Heart right ventricle (tissue), 16 donors: Measurements from ENCODE around the gene NIPA2. TPM values are rescaled to one million over a fixed set of nuclear protein-coding genes. Genes with fewer than 3 reads are reported as not detected.

ENCODE experiments used
- ATAC-seq, 8 donors: fragments of 200-7000 bp; cut with Tn5 transposase; one replicate each; pipeline ENCODE4 v1.9.1; 2020; ENCODE audit warnings: mild to moderate bottlenecking in 8 of 8, moderate library complexity in 8 of 8, moderate number of reproducible peaks in 1 of 8
- DNase-seq, 2 donors: peaks; one replicate each; pipeline ENCODE4 v3.0.0-alpha.2; 2020
- H3K27ac ChIP-seq, 10 donors: fragments of 200-600 bp; sonication (generic) in 2 of 10; one replicate each; pipeline versions ENCODE4 v1.5.0 to v1.8.0; 2020 to 2022; ENCODE audit warnings: mild to moderate bottlenecking in 3 of 10
- H3K27me3 ChIP-seq, 7 donors: fragments of 200-600 bp; one replicate each; pipeline ENCODE4 v1.8.0; 2021 to 2022; ENCODE audit warnings: mild to moderate bottlenecking in 2 of 7
- H3K36me3 ChIP-seq, 9 donors: fragments of 200-600 bp; sonication (generic) in 1 of 9; one replicate each; pipeline versions ENCODE4 v1.5.0 to v1.8.0; 2020 to 2022; ENCODE audit warnings: mild to moderate bottlenecking in 2 of 9
- H3K4me1 ChIP-seq, 9 donors: fragments of 200-600 bp; sonication (generic) in 1 of 9; one replicate each; pipeline versions ENCODE4 v1.5.0 to v1.8.0; 2020 to 2022; ENCODE audit warnings: mild to moderate bottlenecking in 4 of 9
- H3K4me3 ChIP-seq, 10 donors: fragments of 200-600 bp; sonication (generic) in 2 of 10; one replicate each; pipeline versions ENCODE4 v1.5.0 to v1.8.0; 2020 to 2022; ENCODE audit warnings: mild to moderate bottlenecking in 7 of 10, moderate library complexity in 2 of 10
- H3K9me3 ChIP-seq, 11 donors: fragments of 200-600 bp in 10 of 11; sonication (generic) in 2 of 11; one replicate each; pipeline versions ENCODE4 v1.5.0 to v1.8.0; 2013 to 2022; ENCODE audit warnings: mild to moderate bottlenecking in 2 of 11, control low read depth in 1 of 11, moderate library complexity in 1 of 11
- CTCF ChIP-seq, 9 donors: fragments of 200-600 bp; sonication (generic) in 2 of 9; IDR thresholded peaks; one replicate each; pipeline versions ENCODE4 v1.5.0 to v1.8.0; 2021 to 2022; ENCODE audit warnings: antibody characterized with exemption in 9 of 9, mild to moderate bottlenecking in 5 of 9, moderate library complexity in 1 of 9
- WGBS, 2 donors: extraction: QIAGEN DNeasy Blood & Tissue Kit; methylation state at CpG; one replicate each; pipeline ENCODE4 v1.1.7; 2013; ENCODE audit warnings: inconsistent platforms in 1 of 2; 5-methylcytosine and 5-hydroxymethylcytosine counted together
- intact Hi-C, 10 donors: fragments of 100-400 bp; cut with DNase I; formaldehyde crosslinking; loops; one replicate each; pipeline versions ENCODE4 v1.11.1 to v1.14.2; 2022
- polyA plus RNA-seq, 2 donors: library from polyadenylated mRNA; stranded (reverse); fragments of 200-250 nt; gene quantifications; one replicate each; pipeline ENCODE4 v1.2.3, GENCODE V29; 2013
- total RNA-seq, 10 donors: library from RNA; stranded (reverse); fragmentation: NEBNext Ultra II Directional in 3 of 10; extraction: Animal tissue kit (Norgen Biotek cat#: 25700) in 3 of 10; gene quantifications; one replicate each; pipeline versions ENCODE4 v1.2.1 to v1.2.4, GENCODE V29; 2021 to 2023
- donor health status: Arrhythmogenic right ventricular cardiomyopathy.
- donor health status: ischemic (EF 13 %, LVEDD 7.1; RV severe dilation, severe dysfunction).
- donor health status: healthy with polysubstance abuse.
- donor health status: DM: no; HTN: yes; CAD: no.
- donor health status: DM: no; HTN: no; CAD: no.
- donor health status: ischemic (EF 25% LVEDD 6.9; RV normal size, moderate dysfunction).
- donor health status: ischemic (EF 25% LVEDD 5.7; RV mildly dilated, moderate dysfunction).
- donor health status: healthy.
- donor health status: DM: yes; HTN: yes; CAD: no.
- donor health status: Ischemic cardiomyopathy.
- donor health status: ischemic (EF 35%, LVEDD 5.7; RV mildly dilated, moderate dysfunction).
- donor health status: nonischemic (EF 11% LVEDD 7.7; RV severe dilation, severe dysfunction).
- donor health status: DM: yes; HTN: yes; CAD: no.
- donor health status: PGD.
- donor health status: ischemic (EF 29% LVEDD 5.4; RV normal size, mild dysfunction).
- donor health status: nonischemic (EF 23%, LVEDD 6.1; RV moderate dilation, normal function).

Gene NIPA2
- total and polyA plus RNA-seq, 12 donors = 4.7 to 30.3 (median 19.3) TPM

GRCh38 chr15:22893081-22893480, 54.6 kb downstream of the NIPA2 start:
- no peak for ATAC-seq

GRCh38 chr15:22893881-22894280, 55.4 kb downstream of the NIPA2 start:
- TF ChIP-seq CTCF (IDR thresholded peaks at IDR 0.05) = no peak

More at GRCh38 chr15:22893081-22893480, 54.6 kb downstream of the NIPA2 start:
- Histone ChIP-seq H3K4me3 (no peak overlapping the region), H3K4me1 (peaks cover 0 to 4% (median 0%) of the 10 kb centered on the region in 9 donors), H3K27ac (no peak overlapping the region), H3K9me3 (no peaks in the 10 kb centered on the region), H3K27me3 (no peaks in the 10 kb centered on the region), H3K36me3 (peaks cover 0 to 93% (median 23%) of the 10 kb centered on the region in 9 donors)
- intact Hi-C loops = no loop called here
- WGBS, 2 donors = 91 to 93% methylated on average over 17 of the region's 17 CpGs
- no peak for DNase-seq
- no peak for TF ChIP-seq CTCF (IDR thresholded peaks at IDR 0.05)

GRCh38 chr15:22895465-22896190, 57.2 kb downstream of the NIPA2 start:
- no peak overlapping the region for H3K27ac ChIP-seq
- H3K4me3 ChIP-seq = no peak overlapping the region
- no peaks in the 10 kb centered on the region for H3K4me1 ChIP-seq
- no peaks in the 10 kb centered on the region for H3K9me3 ChIP-seq
- no peak for ATAC-seq
- no peak for TF ChIP-seq CTCF (IDR thresholded peaks at IDR 0.05)
- H3K36me3 ChIP-seq = peaks cover 0 to 94% (median 27%) of the 10 kb centered on the region in 9 donors
- intact Hi-C loops = no loop called here
- DNase-seq = no peak
- no peaks in the 10 kb centered on the region for H3K27me3 ChIP-seq
- 97 to 98% methylated on average over 10 of the region's 10 CpGs for WGBS, 2 donors

More at GRCh38 chr15:22893881-22894280, 55.4 kb downstream of the NIPA2 start:
- Histone ChIP-seq H3K27me3 (no peaks in the 10 kb centered on the region), H3K4me1 (no peaks in the 10 kb centered on the region), H3K4me3 (no peak overlapping the region), H3K9me3 (no peaks in the 10 kb centered on the region), H3K36me3 (peaks cover 0 to 93% (median 23%) of the 10 kb centered on the region in 9 donors), H3K27ac (no peak overlapping the region)
- intact Hi-C loops = no loop called here
- no peak for ATAC-seq
- no peak for DNase-seq
- WGBS, 2 donors = 94% methylated on average over 13 of the region's 13 CpGs

- no peak for ATAC-seq
- Histone ChIP-seq H3K4me1 (no peaks in the 10 kb centered on the region), H3K9me3 (no peaks in the 10 kb centered on the region), H3K27ac (no peak overlapping the region), H3K4me3 (no peak overlapping the region), H3K36me3 (peaks cover 0 to 99% (median 39%) of the 10 kb centered on the region in 9 donors), H3K27me3 (no peaks in the 10 kb centered on the region)
- 94 to 96% methylated on average over 11 of the region's 11 CpGs for WGBS, 2 donors
- TF ChIP-seq CTCF (IDR thresholded peaks at IDR 0.05) = no peak
- intact Hi-C loops = loop anchor here in 1 of 10 donors (10.0 kb wide), 1 partner anchor 47 kb away; no protein-coding TSS in a partner anchor
- DNase-seq = no peak
Measured at GRCh38 chr15:22902046-22902445, 63.6 kb downstream of the NIPA2 start.
